Prostate gland (tissue), 2 donors: ENCODE data around the gene ZNF446.

Experiments used
- POLR2A ChIP-seq: fragments of 450-650 bp; IDR thresholded peaks from one replicate; pipeline ENCODE4 v1.6.1; 2016; ENCODE audit warnings: antibody characterized with exemption, mild to moderate bottlenecking
- POLR2AphosphoS5 ChIP-seq: sonication (generic); formaldehyde crosslinking; IDR thresholded peaks from one replicate; pipeline ENCODE4 v1.6.1; 2017; ENCODE audit warnings: antibody characterized with exemption
- TF ChIP-seq, protein P1 (sequence below), 4 experiments: fragments of 200-600 bp in 2 of 4; fragments of 450-650 bp in 2 of 4; sonication (generic) in 2 of 4; IDR thresholded peaks; 1 replicate in 3 of 4; 2 replicates in 1 of 4; pipeline ENCODE4 v1.5.1; 2016 to 2019; ENCODE audit warnings: antibody characterized with exemption in 4 of 4, mild to moderate bottlenecking in 2 of 4, moderate library complexity in 2 of 4

DNA sequence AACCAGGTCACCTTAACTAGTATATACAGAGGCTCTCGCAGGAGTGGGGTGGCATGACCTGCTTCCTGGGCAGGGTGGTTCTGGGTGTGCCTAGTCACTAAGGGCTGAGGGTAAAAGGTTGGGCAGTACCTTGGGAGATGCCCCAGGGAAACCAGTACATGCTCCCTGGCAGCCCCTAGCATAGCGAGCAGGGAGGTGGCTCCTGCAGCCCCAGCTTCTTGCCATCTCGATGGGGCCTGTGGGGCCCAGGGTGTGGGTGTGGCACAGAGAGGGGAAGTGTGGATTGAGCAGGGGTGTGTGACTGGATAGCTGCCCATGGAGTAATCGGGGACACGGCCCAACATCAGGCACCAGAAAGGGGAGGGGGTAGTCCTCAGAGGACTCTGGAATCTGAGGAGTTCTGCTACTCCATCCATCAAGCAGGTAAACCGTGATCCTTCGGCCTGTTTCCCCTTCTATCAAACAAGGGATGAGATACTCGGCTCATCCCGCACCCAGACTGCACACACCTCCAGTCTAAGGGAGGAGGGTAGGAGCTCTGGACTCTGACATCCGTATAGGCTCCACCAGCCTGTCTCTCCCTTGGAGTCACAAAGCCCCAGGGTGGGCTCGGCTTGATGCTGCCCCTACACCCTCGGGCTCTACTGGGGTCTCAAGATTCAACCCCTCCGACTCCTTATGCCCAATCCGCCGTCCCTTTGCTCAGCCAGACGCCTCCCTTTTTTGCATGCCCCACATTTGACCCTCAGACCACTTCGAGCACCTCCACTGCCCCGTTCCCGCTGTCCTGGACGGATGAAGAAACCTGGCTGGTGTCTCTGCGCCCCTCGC lies 42.3 kb downstream of the ZNF446 start:
- TF ChIP-seq, protein P1, sequence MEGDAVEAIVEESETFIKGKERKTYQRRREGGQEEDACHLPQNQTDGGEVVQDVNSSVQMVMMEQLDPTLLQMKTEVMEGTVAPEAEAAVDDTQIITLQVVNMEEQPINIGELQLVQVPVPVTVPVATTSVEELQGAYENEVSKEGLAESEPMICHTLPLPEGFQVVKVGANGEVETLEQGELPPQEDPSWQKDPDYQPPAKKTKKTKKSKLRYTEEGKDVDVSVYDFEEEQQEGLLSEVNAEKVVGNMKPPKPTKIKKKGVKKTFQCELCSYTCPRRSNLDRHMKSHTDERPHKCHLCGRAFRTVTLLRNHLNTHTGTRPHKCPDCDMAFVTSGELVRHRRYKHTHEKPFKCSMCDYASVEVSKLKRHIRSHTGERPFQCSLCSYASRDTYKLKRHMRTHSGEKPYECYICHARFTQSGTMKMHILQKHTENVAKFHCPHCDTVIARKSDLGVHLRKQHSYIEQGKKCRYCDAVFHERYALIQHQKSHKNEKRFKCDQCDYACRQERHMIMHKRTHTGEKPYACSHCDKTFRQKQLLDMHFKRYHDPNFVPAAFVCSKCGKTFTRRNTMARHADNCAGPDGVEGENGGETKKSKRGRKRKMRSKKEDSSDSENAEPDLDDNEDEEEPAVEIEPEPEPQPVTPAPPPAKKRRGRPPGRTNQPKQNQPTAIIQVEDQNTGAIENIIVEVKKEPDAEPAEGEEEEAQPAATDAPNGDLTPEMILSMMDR (IDR thresholded peaks at IDR 0.05) = no peak
- TF ChIP-seq POLR2A = no peak
- no peak for TF ChIP-seq POLR2AphosphoS5
